Measurements from ENCODE around the gene AQR. TPM values are rescaled to one million over a fixed set of nuclear protein-coding genes. Genes with fewer than 3 reads are reported as not detected.

The AQR gene
- total RNA-seq, 1 experiment from 2014 or later, result 30.7 TPM

DNA sequence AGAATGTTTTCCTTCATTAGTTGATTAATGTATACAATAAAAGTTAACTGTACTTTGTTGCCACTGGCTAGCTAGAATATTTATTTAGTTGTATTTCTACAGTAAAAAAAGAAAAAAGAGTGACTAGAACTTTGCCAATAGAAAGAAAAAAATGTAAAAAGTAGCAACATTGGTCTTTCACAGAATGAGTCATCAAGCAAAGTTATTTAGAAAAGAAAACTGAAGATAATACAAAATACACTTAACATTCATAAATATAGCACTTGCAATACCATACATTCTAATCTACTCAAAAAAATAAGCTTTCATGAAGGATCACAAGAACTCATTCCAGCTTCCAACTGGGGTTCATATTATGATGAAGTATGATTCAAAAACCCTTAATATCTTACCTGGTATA, 83.4 kb downstream of the AQR start:
- Histone ChIP-seq H3K27ac (ENCODE audit: low read depth, low read length) (no peak overlapping the region), H3K79me2 (ENCODE audit: insufficient read depth, low read length) (no peaks in the 10 kb centered on the region), H4K20me1 (ENCODE audit: insufficient read depth) (no peaks in the 10 kb centered on the region), H3K9me2 (ENCODE audit: insufficient read depth) (no peaks in the 10 kb centered on the region), H3K4me2 (ENCODE audit: low read length) (no peak overlapping the region), H3K9ac (ENCODE audit: low read length) (no peak overlapping the region), H3K4me1 (ENCODE audit: control insufficient read depth in 1 of 2, insufficient read depth in 2 of 2, low read length in 2 of 2) (no peaks in the 10 kb centered on the region), H3K9me3 (ENCODE audit: control insufficient read depth in 1 of 2, insufficient read depth in 1 of 2, low read depth in 1 of 2, low read length in 2 of 2) (no peaks in the 10 kb centered on the region), H3K36me3 (ENCODE audit: control insufficient read depth in 1 of 2, insufficient read depth in 2 of 2, low read length in 2 of 2) (peaks cover 16 to 27% of the 10 kb centered on the region in 2 experiments), H3K4me3 (replicated peaks in 1 of 2; ENCODE audit: low read depth in 1 of 2, low read length in 2 of 2) (no peak overlapping the region), H2AFZ (ENCODE audit: low read depth, low read length, poor library complexity, severe bottlenecking) (no peak overlapping the region), H3K27me3 (ENCODE audit: insufficient read depth, low read length) (no peaks in the 10 kb centered on the region)
- TF ChIP-seq, protein P1, sequence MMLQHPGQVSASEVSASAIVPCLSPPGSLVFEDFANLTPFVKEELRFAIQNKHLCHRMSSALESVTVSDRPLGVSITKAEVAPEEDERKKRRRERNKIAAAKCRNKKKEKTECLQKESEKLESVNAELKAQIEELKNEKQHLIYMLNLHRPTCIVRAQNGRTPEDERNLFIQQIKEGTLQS (IDR thresholded peaks at IDR 0.05), result no peak
- TF ChIP-seq SP1 (IDR thresholded peaks at IDR 0.05; ENCODE audit: low read depth) (no peak), EGR1 (IDR thresholded peaks at IDR 0.05; ENCODE audit: low read depth) (no peak), CBX3 (IDR thresholded peaks at IDR 0.05; ENCODE audit: low read depth) (no peak), ELF1 (IDR thresholded peaks at IDR 0.05; ENCODE audit: borderline replicate concordance, low read depth) (no peak), ZBTB33 (IDR thresholded peaks at IDR 0.05; ENCODE audit: extremely low read depth, insufficient replicate concordance, low read length) (no peak), FOSL1 (IDR thresholded peaks at IDR 0.05; ENCODE audit: low read depth) (no peak)
- no peak for DNase-seq (ENCODE audit: low read depth, low spot score)
- RAD21 ChIA-PET (ENCODE audit: low non-redundant PET in 1 of 2, low total read pairs in 2 of 2, uncharacterized antibody in 2 of 2, unreplicated experiment in 2 of 2), result no interaction called here
- no TSS peak for BruUV-seq (replicated peaks)
- CTCF ChIA-PET, result no interaction called here
- ATAC-seq, result no peak
- POLR2A ChIA-PET, result no interaction called here
- intact Hi-C loops (cut with micrococcal nuclease), result no loop called here

- TF ChIP-seq EZH2 (IDR thresholded peaks at IDR 0.05), result no peak
- H3K4me2 ChIP-seq (ENCODE audit: low read length), result no peak overlapping the region
- no TSS peak for BruUV-seq (replicated peaks)
- H3K36me3 ChIP-seq (ENCODE audit: control insufficient read depth in 1 of 2, insufficient read depth in 2 of 2, low read length in 2 of 2), result peaks cover 15 to 16% of the 10 kb centered on the region in 2 experiments
- ChIA-PET CTCF (no interaction called here), RAD21 (ENCODE audit: low non-redundant PET in 1 of 2, low total read pairs in 2 of 2, uncharacterized antibody in 2 of 2, unreplicated experiment in 2 of 2) (no interaction called here), POLR2A (no interaction called here)
- no peak overlapping the region for H3K9ac ChIP-seq (ENCODE audit: low read length)
- intact Hi-C loops (cut with micrococcal nuclease), result no loop called here
- no peaks in the 10 kb centered on the region for H3K9me2 ChIP-seq (ENCODE audit: insufficient read depth)
- no peaks in the 10 kb centered on the region for H4K20me1 ChIP-seq (ENCODE audit: insufficient read depth)
- no peaks in the 10 kb centered on the region for H3K79me2 ChIP-seq (ENCODE audit: insufficient read depth, low read length)
- no peaks in the 10 kb centered on the region for H3K27me3 ChIP-seq (ENCODE audit: insufficient read depth, low read length)
- H3K4me1 ChIP-seq (ENCODE audit: control insufficient read depth in 1 of 2, insufficient read depth in 2 of 2, low read length in 2 of 2), result no peaks in the 10 kb centered on the region
- no peak for DNase-seq (ENCODE audit: low read depth, low spot score)
- no peak overlapping the region for H2AFZ ChIP-seq (ENCODE audit: low read depth, low read length, poor library complexity, severe bottlenecking)
- H3K9me3 ChIP-seq (ENCODE audit: control insufficient read depth in 1 of 2, insufficient read depth in 1 of 2, low read depth in 1 of 2, low read length in 2 of 2), result no peaks in the 10 kb centered on the region
- no peak overlapping the region for H3K27ac ChIP-seq (ENCODE audit: low read depth, low read length)
- no peak for ATAC-seq
- no peak overlapping the region for H3K4me3 ChIP-seq (replicated peaks in 1 of 2; ENCODE audit: low read depth in 1 of 2, low read length in 2 of 2)
These were observed 85.9 kb downstream of the AQR start for GRCh38 chr15:34883633-34884032.
